HG02970 (cell line): Measurements from ENCODE around the gene RAB40C.

Source experiments
- ATAC-seq: cut with Tn5 transposase; IDR thresholded peaks from one replicate; pipeline ENCODE4 v1.9.1; 2021; ENCODE audit warnings: mild to moderate bottlenecking, moderate library complexity, moderate number of reproducible peaks; ENCODE audit not compliant: unreplicated experiment, low FRiP score

The RAB40C gene

DNA sequence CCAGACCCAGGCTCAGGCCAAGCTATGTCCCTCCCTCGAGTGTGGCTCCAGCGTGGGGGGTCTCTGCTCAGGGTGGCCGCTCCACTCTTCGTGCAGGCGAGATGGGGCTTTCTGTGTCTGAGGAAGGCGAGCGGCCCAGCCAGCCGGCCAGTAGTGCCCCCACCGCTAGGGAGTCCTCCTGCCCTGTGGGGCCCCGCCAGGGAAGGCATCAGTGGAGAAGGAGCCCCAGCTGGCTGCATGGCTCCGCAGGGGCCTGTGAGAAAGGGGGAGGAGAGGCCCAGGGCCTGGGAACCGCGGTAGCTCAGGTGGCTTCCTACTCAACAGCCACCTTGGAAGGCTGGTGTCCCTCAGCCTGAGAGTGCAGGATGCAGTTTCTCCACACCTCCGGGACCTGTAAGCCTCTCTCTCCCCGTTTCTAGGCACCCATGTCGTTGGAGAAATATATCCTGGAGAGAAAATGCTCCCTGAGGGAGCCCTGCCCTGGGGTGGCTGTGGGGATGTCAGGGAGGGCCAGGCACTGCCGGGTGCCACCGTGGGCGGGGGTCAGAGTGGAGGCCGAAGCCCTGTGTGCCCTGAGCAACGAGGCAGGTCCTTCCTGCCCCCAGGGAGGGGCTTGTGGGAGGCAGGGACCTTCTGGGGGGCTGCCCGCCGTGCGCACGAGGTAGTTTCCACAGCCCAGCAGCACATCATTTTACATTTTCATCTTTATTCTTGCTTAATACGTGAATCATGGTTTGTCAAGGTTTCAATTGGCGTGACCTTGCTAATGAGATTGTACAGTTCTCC lies 16.8 kb upstream of the RAB40C start:
- no peak for ATAC-seq

GRCh38 chr16:574021-574760 lies 15.7 kb upstream of the RAB40C start:
- ATAC-seq: no peak

GRCh38 chr16:575354-576196 lies 14.3 kb upstream of the RAB40C start:
- ATAC-seq: no peak

DNA sequence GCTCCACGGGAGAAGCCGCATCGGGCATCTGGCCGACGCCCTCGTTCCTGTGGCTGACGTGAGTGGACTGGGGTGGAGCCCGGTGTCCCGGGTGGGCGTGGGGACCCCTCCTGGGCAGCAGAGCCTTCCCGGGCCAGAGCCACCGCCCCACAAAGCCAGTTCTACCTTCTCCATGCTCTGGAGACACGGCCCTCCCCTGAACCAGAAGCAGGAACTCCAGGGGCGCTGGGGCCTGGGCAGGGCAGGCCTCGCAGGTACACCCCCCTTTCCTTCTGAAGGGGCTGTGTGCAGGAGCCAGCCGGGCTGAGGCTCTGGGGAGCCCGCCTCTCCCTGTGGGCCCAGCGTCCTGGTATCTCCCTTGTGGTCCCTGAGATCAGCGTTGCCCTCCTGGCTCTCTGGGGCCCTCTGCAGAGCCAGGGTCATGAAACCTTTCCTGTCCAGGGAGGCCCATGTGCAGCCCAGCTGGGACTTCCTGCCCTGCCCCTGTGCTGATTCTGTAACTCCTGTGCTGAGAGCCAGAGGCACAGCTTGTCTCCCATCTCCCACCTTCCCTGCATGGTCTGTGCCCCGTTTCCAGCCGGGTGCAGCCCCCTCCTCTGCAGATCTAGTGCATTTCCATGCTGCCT lies 13.6 kb upstream of the RAB40C start:
- no peak for ATAC-seq

DNA sequence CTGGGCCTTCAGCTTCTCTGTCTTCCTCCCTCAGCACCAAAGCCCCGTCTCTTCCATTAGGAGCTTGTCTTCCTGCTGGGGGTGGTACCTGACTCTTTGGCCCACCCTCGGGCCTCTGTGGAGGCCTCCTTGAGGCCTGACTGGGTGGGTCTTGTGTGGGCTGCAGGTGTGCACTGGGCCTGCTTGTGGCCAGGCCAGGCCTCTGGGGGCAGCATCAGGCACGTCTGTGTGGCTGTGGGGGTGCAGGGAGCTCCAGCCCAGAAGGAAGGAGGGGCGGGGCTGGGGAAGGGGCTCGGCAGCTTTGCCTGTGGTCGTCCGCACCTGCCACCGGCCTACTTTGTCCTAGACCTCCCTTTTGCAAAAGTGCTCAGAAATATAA lies 13.1 kb upstream of the RAB40C start:
- no peak for ATAC-seq

- no peak for ATAC-seq
These were observed 12.1 kb upstream of the RAB40C start for GRCh38 chr16:577796-578195.

DNA sequence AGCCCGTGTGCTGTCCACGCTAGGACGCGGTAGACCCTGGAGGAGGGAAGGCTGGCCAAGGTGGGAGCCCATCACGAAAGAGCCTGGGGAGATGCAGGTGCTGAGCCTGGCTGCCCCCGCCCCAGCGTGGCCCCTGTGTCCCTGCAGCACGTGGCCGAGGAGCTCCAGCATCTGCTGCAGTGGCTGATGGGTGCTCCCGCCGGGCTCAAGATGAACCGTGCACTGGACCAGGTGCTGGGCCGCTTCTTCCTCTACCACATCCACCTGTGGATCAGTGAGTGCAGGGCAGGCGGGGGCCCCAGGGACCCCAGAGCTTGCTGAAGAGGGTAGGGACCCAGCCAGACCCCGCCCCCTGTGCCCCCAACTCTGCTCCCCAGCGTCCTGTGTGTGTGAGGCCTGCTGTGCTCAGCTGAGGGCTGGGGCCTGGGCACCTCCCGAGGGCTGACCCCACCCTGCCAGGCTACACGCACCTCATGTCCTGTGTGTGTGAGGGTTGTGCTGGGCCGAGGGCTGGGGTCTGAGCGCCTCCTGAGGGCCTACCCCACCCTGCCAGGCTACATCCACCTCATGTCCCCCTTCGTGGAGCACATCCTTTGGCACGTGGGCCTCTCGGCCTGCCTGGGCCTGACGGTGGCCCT lies 11.5 kb upstream of the RAB40C start:
- ATAC-seq: no peak

DNA sequence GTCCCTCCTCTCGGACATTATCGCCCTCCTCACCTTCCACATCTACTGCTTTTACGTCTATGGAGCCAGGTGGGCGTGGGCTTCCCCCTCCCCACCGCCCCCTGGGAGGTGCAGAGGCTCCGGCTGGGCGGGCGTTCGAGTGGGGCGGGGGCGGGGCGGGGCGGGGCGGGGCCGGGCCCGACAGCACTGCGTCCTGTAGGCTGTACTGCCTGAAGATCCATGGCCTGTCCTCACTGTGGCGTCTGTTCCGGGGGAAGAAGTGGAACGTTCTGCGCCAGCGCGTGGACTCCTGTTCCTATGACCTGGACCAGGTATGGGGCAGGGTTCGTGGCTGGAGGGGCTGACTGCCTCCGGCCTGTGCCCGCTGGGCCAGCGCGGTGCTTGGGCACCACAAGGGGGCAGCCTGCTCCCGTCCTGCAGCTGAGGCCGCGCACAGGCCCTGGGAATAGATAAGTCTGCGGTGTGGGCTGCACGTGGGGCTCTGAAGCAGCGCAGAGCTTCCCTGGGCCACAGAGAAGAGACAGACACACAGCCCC lies 10.9 kb upstream of the RAB40C start:
- ATAC-seq: no peak

- ATAC-seq: no peak
These were observed 9.5 kb upstream of the RAB40C start for GRCh38 chr16:580141-580945.

GRCh38 chr16:580946-581498 lies 8.8 kb upstream of the RAB40C start:
- no peak for ATAC-seq

DNA sequence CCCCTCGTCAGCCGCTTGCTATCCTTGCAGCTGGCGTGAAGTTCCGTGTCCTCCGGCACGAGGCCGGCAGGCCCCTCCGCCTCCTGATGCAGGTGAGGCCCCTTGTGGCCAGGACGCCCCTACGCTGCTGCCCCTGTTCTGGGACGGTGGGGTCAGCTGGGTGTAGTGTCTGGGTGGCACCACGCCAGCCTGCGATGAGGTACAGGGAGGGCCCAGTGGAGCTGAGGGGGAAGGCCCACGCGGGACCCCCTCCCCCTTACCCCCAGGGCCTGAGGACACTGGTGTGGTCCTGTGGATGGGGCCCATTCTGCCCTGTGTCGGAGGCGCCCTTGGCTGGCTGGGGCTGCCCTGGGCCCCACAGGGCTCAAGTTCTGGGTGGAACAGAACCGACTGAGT lies 7.7 kb upstream of the RAB40C start:
- ATAC-seq: no peak

- no peak for ATAC-seq
These were observed 7.1 kb upstream of the RAB40C start for GRCh38 chr16:582614-583331.

DNA sequence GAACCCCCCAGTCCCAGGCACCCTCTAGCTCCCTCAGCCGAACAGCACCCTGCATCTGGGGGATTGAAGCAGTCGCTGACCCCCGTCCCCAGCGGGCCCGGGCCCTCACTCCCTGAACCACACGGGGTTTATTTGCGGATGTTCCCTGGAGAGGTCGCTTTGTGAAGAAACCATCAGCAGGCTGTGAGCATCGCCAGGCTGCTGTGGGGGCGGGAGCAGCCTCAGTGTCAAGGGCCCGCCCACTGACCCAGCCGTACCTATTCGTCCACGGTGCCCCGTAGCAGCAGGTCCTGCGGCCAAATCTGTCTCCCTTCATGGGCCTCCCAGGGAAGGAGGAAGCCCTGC lies 6.4 kb upstream of the RAB40C start:
- ATAC-seq: no peak

DNA sequence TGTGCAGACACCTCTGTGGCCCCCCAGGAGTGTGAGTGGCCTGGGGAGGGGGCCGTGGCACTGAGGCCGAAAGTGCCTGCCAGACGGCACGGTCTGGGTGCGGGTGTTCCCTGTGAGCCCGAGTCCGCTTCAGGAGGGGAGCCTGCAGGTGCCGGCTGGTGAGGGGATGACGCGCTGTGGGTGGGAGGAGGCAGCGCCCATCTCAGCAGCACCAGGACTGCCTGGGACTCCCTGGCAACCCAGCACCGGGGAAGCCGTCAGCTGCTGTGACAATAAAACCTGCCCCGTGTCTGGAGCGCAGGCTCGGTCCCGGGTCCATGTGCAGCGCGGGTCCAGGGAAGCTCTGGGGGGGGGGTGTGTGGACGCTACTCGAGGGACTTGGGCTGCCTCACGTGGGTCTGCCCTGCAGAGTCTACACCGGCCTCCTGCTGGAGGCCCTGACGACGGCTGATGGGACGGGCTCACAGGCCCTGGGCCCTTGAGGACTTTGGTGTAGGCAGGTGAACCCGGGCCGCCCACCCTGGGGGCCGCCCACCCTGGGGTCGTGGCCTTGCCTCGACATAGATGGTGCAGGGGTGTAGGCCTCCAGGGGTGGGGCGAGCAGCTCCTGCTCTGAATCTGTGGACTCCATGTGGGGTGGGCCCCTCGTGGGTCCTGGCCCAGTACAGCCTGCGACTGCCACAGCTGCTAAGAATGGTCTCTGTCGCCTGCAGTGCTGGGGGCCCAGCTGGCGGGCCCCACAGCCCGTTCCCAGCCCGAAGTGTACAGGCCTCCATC lies 5.9 kb upstream of the RAB40C start:
- no peak for ATAC-seq

- ATAC-seq: no peak
These were observed 4.5 kb upstream of the RAB40C start for GRCh38 chr16:585351-585750.

GRCh38 chr16:586047-586644 lies 3.7 kb upstream of the RAB40C start:
- ATAC-seq: no peak
